ENCODE results near the gene PRDM1.

PRDM1 gene

GRCh38 chr6:106072501-106073090, 13.5 kb upstream of the PRDM1 start:
- no peak for DNase-seq

- no peak for DNase-seq
These were observed 12.0 kb upstream of the PRDM1 start for GRCh38 chr6:106074146-106074545.

DNA sequence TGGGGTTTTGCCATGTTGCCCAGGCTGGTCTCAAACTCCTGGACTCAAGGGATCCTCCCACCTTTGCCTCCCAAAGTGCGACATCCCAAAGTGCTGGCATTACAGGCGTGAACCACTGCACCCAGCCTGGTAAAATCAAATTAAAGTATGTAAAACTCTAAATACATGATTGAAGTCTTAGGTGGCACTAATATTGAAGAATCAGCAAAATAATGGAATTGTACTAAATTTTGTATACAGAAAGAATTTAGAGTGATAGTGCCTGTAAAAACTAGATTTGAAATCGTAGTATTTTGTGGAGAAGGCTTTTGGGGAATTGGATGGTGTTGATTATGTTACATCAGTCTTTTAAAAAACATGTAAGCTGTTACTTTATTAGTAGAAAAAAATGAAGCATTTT, 10.0 kb upstream of the PRDM1 start:
- no peak for DNase-seq

- DNase-seq, result no peak
These were observed 9.0 kb upstream of the PRDM1 start for GRCh38 chr6:106077170-106077569.

GRCh38 chr6:106077881-106078280, 8.3 kb upstream of the PRDM1 start:
- no peak for DNase-seq

- no peak for DNase-seq
These were observed 6.0 kb upstream of the PRDM1 start for GRCh38 chr6:106079961-106080762.

DNA sequence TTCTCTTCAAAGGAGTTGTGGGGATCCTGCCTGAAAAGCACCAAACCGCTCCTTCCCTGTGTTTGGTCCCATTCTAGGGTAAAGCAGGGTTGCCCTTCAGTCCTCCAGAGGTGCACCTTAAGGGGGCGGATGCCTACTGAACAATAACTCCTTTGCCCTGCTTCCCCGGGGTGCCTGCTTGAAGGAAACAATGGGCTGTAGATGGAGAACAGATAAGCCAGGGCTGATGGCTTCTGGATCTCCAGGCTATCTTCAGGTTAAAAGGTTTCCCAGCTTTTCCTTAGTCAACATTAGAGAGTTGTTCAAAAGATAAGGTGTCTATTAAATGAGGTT, 5.4 kb upstream of the PRDM1 start:
- no peak for DNase-seq

DNA sequence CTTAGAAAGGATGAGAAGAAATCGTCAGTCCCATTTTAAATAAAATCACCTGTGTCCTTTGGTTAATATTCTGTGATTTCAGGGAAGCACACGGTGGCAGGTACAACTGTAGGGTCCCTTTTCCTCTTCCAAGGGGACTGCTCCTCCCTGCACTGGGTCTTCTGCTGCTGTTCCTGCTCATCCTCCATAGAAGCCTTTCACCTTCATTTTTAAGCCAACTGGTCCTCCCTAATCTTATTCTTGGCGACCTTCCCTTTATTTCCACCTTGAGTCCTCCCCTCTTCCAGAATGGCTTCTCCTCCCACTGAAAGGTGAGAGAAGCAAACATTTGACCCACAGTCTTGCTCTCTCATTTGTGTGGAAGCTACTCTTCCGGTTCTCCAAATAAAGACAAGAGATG, 4.4 kb upstream of the PRDM1 start:
- DNase-seq, result no peak

- DNase-seq, result peak; percentile 94
These were observed 3.3 kb upstream of the PRDM1 start for GRCh38 chr6:106082735-106083398.

DNA sequence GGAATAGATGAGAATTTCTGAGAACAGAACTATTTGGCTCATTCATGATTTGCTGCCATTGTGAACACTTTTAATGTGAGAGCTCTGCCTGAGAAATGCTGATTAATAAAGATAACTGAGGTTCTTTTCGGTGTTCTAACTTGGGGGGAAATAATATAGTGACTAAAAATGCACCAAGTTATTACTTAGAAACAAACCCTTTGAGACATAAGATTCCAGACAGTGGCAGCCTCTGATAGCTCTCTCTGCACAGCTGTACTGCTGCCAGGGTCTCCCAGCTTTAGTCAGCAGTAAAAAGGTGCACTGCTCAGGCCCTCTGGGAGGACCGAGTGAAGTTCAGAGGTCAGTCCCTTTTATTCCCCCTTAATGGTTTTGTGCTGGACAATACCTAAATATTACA, 2.5 kb upstream of the PRDM1 start:
- DNase-seq, result no peak

GRCh38 chr6:106084106-106084988, 1.8 kb upstream of the PRDM1 start:
- peak; percentile 95 for DNase-seq

DNA sequence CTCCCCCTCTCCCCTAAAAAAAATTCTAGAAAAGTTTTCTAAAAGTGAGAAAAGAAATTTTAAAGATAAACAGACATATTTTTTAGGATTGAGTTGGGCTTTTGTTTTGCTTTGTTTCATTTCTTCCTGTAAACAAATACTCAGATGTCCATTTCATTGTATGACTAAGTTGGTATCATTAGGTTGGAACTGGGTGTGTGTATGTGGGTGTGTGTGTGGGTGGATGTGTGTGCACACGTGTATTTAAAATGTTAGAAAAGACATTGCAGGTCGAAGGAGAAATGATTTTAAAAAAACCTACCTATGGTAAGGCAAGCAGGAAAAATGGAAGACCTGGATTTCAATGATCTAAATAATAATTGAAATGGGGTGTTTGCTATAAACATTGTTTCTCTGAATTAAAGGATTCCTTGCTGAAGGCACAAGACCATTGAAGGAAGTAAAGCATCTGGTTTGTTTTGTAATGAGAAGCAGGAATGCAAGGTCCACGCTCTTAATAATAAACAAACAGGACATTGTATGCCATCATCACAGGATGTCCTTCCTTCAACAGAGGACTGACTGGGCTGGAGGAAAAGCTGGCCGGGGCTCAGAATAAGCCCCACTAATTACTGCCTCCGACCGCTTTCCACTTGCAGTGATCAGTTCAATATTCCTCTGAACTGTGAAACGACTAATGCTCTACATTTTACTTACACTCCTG, 996 bp upstream of the PRDM1 start:
- peak; percentile 77 for DNase-seq

DNA sequence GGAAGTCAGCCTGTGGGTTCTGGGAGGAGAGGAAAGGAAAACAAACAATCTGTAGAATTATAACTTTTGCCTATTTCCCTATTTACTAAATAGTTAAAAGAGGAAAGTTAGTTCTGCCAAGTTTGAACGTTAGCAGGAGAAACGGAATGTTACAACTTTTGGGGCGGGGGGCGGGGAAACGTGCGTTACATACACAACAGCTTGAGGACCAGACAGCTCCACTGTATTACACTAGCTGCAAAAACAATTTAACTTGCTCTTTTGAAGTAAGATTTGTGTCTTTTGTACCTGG, 498 bp upstream of the PRDM1 start:
- no peak for DNase-seq

DNA sequence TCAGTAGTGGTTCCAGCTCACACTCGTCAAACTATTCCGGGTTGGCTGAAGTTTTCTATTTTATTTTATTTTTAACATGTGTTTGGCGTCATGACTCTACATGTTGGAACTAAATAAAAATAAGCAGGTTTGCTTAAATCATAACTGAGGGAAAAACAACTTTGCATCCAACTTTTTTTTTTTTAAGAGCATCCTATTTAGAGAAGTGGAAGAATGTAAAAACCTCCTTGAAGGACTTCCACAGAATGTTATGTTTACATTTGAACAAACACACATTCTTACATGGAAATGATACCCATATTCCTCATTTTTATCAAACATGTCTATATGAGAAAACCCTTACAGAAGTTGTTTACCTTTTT, 659 bp downstream of the PRDM1 start:
- no peak for DNase-seq

DNA sequence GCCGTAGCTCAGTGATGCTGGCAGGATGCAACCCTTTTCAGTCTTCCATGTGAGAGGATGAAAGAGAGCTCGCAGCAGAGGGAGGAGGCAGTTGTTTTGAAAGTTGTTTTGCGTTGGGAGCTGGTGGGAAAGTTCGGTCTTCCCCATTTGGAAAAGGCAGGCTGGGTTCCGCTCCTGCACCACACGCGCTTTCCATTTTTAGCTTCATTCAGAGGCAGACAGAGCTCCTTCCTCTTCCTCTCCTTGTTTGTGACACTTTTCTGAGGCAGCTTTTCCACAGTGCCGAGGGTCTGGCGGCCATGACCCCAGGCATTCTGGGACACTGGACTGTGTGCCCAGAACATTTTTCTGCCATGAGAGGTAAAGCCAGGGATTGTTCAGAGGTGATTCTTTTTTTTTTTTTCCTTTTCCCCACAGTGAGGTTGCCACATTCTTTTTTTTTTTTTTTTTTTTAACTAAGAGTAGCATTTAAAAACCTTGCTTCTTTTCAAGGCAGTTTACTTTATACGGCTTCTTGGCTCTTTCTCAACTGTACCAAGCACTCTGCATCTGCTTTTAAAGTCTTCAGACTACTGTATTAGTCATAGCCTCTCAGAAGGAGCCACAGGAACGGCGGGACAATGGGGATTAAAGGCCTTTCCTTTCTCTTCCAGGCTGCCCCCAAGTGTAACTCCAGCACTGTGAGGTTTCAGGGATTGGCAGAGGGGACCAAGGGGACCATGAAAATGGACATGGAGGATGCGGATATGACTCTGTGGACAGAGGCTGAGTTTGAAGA, 1.6 kb downstream of the PRDM1 start:
- peak; percentile 83 for DNase-seq

DNA sequence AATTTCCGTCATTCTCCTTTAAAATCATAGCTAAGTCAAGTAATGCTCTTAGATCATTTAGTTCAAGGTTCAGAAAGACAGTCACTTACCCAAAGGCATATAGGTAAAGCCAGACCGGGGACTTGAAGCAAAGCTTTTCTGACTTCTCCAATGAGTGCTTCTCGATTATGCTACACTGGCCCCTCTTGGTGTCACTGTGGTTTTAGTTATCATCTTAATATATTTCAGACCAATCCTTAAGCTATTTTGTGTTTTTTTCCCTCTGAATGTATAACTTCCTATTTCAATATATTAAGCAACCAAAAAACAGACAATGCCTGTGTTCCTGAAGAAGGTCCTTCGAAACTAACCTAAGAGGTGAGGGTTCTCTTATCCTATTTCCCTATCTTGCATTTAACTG, 3.9 kb downstream of the PRDM1 start:
- peak; percentile 44 for DNase-seq

- no peak for DNase-seq
These were observed 6.1 kb downstream of the PRDM1 start for GRCh38 chr6:106092279-106092678.

- no peak for DNase-seq
These were observed 8.3 kb downstream of the PRDM1 start for GRCh38 chr6:106094261-106094963.

GRCh38 chr6:106094964-106095335, 8.8 kb downstream of the PRDM1 start:
- no peak for DNase-seq

- DNase-seq, result peak; percentile 69
These were observed 11.5 kb downstream of the PRDM1 start for GRCh38 chr6:106097411-106098231.

All from HCEC 1CT (cell line).